GM19455 (cell line): ENCODE data around the gene KCNAB1.
"Not testable (repeated sequence)": the region's sequence is repeated elsewhere in the genome, so short reads cannot be mapped to it uniquely, and the experiment has no call there.

Source experiments
- ATAC-seq: cut with Tn5 transposase; IDR thresholded peaks from one replicate; pipeline ENCODE4 v1.9.1; 2021; ENCODE audit not compliant: unreplicated experiment

The KCNAB1 gene

DNA sequence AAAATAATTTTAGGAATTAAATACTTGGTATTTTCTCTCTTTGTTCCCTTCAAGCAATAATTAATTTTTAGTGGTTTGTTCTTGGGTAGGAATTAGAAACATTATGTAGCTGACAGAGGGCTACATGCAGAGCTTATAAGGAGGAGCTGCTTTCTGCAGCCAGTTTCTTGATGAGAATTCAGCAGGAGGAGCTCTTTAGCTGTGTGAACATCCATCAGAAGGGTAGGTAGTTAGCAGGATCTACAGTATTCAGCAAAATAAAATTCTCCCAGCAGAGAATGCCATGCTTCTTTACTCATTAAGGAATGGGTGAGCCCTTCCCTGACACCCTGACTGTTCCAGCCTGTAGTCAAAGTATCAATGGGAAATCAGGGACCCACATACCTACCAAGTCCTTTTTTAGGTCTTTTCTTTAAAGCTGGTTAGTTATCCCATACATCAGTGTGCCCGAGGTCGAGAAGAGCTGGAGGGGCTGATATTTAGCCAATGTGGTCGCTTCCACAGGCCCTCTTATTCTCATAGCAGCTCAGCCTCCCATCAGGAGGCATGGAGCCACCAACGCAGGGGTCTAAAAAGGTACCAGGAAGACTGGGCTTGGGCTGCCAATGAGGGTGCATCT is 54.0 kb downstream of the KCNAB1 start:
- no peak for ATAC-seq

DNA sequence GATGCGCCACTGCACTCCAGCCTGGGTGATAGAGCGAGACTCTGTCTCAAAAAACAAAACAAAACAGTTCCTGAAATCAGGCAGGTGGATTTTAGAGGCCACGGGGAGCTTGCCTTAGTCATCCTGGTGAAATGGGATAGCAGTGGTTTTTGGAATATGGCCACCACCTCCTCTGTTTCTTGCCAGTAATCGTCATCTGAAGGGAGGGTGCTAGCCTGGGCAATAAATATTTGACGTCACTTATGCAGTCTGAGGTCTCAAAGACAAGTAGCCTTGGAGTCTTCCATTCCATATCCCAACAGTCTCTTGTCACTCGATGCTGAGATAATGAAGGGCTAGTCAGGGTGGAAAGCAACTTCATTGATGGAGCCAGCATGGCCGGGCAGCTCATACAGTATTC is 55.2 kb downstream of the KCNAB1 start:
- ATAC-seq, result no peak

DNA sequence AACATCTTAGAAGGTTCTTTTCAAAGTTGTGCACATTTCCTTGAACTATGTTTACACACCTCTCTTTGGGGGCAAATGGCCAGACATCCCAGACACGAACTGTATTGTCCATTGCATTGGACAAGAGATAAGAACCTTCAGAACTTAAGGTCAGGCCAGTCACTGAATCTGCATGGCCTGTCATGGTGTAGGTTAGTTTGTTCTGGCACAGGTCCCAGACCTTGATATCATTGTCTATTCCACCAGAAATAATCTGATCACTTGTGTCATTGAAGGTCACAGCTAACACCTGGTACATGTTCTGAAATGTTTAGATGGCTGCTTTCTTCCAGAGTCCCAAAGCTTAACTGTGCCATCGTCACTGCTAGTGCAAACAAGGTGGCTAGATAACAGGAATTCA is 55.7 kb downstream of the KCNAB1 start:
- no peak for ATAC-seq

DNA sequence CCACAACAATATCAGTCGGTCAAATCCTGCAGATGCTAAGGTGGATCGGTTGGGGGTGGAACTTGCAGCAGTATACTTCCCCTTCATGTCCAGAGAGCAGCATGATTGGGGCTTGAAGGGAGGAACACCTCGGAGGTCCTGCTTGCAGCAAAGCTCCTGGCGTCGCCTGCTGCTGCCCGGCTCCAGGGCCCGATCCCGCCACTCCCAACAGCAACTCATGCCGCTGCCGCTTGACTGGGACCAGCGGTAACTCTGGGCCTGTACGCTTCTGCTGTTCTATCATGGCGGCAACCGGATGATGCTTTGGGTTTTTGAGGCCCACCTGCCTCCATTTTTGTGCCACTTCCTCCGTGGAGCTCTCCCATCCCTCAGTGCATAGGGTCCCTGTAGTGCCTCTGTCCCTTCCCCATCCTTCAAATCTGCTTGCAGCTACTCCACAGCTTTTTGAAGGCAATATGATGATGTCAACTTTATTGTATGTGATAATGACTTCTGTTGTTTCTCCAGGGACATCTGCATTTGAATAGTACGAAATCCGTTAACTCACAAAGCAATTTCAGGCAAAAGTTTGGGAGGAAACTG is 56.3 kb downstream of the KCNAB1 start:
- ATAC-seq, result no peak

DNA sequence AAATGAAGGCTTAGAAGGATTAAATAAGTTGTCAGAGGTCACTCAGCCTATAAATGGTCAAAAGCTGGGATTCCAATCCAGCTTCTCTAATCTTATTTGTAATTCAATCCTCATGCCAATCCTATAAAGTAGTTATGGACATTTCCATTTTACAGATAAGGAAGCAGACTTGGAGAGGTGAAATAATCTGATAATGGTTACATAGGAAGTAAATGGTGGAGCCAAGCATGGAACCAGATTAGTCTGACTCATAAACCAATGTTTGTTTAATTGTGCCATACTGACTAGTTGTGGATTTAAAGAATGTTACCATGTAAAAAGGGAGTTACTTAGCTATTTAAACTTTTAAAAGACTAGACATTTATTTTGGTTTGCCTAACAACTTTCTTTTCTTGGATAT is 59.7 kb downstream of the KCNAB1 start:
- ATAC-seq, result no peak

DNA sequence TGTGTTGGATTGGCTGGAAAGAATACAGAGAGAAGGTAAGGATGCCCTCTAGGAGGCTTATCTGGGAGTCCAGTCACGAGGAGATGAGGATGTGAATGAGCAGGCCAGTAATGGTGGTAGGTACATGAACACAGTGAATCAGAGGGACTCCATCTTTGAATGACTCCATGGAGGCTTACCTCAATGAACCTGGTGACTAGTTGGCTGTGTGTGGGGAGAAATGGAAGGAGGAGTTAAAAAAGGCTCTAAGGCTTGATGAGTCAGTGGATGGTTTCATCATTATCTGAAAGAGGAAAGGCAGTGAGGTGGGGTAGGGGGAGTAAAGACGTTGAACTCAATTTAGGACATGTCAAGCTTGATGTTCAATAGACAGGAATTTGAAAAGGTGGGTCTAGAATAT is 61.1 kb downstream of the KCNAB1 start:
- no peak for ATAC-seq

DNA sequence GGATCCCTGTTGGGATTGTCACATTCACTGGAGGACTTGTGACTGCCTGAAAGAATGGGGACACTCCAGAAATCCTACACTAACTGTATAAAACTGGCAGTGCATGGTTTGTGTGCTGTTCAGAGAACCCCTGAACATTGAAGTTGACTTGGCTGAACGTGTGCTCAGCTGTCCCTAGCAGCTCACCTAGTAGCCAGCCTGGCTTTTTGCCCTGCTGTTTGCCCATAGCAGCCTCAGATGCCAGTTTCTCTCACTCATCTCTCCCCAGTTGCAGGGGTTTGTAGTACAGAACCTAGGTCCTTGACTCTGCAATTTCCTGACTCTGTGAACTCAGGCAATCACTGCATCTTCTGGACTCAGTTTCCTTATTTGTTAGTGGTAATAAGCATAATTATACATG is 63.0 kb downstream of the KCNAB1 start:
- no peak for ATAC-seq

DNA sequence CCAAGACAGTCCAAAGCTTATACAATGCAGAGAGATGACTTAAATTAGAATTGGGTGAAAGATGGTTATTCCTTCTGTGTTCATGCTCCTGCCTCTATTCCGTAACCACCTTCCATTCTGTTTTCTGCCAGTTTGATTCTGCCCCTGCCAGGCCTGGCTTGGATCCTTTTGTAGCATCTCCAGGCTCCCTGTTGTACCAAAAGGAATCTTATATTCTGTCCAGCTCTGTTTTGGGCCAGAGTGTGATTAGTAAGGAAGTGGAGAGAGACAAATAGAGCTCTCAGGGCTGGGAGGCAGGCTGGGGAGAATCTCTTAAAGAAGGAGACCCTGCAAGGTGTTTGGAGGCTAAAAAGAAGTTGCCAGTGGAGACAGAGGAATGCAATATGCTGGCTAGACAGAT is 63.8 kb downstream of the KCNAB1 start:
- no peak for ATAC-seq

DNA sequence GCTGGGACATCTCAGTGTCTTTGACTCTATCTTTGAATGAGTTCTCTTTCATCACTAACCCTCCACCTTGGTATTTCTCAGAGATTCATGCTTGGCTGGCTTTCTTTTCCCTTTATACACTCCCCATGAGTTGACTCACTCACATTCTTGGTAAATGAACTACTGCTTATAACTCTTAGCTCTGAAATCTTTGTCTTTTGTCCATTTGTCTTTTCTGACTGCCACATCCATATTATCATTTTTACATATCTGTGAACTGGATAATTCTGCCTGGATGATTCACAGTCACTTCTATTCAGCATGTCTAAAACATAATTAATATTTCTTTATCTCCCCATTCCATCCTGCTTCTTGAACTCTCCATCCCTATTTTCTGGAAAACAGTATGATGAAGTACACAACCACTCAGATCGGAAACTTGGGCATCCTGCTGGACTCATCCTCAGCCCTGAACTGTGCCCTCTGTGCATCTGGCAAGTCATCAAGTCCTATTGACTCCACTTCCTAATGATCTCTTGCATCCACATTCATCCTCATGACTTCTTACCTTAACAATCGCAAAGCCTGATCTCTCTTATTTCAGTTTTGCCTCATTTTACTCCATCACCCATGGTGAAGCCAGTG is 66.9 kb downstream of the KCNAB1 start:
- no peak for ATAC-seq

DNA sequence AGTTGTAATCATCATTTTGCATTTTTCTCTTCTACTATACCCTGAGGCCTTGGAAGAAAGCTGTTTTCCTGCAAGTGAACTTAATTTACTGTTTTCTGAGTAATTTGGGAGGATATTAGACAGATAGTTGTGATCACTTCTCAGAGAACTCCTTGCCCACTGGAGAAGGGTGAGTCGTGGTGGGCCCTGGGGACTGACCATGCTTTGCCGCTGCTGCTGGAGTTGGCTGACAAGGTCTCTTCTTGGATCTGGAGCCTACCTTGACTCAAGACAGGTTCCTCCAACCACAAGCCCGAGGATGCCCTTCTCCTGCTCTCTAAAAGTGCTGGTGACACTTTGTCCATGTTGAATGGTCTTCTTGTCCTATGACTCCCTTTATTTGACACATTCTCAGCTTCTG is 68.4 kb downstream of the KCNAB1 start:
- ATAC-seq, result no peak

DNA sequence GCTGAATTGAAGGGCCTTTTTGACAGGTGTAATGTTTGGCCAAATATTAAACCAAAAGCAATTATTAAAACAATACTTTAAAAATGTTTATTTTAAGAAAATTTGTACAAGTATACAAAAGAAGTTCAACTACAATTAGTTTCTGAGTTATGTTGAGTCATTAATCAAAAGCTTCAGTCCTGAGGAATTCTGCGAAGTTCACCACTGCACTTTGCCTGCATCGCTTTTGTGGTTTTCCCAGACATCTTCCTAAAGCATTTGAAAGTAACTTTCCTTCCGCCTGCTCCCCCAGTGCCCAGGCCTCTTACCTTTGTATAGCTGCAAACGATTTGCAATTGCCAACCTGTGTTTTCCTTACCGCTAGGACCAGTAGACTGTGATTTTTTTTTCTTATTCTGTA is 69.5 kb downstream of the KCNAB1 start:
- ATAC-seq, result no peak

DNA sequence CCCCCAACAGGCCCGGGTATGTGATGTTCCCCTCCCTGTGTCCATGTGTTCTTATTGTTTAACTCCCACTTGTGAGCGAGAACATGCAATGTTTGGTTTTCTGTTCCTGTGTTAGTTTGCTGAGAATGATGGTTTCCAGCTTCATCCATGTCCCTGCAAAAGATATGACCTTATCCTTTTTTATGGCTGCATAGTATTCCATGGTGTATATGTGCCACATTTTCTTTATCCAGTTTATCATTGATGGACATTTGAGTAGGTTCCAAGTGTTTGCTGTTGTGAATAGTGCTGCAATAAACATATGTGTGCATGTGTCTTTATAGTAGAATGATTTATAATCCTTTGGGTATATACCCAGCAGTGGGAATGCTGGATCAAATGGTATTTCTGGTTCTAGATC is 74.6 kb downstream of the KCNAB1 start:
- ATAC-seq, result not testable (repeated sequence)

DNA sequence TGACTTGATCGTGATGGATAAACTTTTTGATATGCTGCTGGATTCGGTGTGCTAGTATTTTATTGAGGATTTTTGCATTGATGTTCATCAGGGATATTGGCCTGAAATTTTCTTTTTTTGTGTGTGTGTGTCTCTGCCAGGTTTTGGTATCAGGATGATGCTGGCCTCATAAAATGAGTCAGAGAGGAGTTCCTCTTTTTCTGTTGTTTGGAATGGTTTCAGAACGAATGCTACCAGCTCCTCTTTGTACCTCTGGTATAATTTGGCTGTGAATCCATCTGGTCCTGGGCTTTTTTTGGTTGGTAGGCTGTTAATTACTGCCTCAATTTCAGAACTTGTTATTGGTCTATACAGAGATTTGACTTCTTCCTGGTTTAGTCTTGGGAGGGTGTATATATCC is 76.8 kb downstream of the KCNAB1 start:
- ATAC-seq, result not testable (repeated sequence)

DNA sequence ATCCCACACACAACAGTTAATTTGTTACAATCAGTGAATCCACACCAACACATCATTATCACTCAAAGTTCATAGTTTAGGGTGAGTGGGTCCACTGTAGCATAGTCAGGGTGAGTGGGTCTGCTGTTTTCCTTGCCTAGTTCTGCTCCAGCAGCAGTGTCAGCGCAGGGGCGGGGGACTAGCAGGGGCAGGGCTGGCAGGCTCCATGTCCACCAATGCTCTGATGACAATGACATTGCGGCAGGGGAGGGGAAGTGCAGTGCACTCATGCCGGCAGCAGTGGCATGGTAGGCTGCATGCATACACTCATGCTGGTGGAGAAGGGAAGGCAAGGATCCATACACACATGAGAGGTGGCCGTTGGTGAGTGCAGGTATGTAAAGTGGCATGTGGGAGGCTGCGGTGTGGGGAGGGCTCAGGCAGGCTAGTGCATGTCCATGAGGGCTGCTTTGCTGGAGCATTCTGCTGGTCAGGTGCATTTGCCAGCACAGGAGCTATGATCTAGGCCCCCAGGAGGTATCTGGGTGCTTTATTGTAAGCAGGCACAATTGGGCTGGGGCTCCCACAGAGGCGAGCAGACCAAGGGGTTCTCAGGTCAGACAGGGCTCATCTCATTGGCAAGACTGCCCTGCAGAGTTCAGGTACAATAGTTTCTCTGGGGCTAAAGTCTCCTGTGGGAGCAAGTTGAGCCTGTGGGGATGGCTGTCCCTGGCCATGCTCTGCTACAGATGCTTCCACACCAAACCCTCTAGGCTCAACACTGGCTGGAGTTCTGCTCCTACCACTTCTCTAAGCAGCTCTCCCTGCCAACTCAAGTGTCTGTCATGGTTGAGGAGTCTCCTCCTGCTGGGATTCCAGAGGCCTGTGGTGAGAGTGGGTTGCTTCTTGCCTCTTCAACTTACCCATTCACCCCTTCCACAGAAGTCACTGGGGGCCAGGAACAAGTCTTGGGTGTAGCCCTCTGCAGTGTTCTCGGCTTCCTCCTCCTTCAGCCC is 81.3 kb downstream of the KCNAB1 start:
- no peak for ATAC-seq

DNA sequence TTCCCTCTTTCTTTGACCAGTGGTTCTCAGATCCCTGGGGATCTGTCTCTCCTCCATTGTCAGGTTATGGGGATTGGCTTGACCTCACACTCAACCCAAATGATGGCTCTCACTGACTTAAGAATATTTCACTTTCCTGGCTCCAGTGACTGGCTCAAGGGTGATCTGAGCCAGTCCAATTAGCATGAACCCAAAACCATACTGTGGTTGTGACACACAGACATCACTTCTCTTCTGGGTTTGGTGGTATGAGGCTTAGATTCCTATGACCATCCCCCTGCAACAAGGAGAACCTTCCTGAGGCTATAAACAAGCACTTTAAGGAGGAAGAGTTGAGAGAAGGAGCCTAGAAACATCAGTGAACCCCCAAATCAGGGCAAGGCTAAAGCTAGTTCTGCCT is 85.8 kb downstream of the KCNAB1 start:
- no peak for ATAC-seq

DNA sequence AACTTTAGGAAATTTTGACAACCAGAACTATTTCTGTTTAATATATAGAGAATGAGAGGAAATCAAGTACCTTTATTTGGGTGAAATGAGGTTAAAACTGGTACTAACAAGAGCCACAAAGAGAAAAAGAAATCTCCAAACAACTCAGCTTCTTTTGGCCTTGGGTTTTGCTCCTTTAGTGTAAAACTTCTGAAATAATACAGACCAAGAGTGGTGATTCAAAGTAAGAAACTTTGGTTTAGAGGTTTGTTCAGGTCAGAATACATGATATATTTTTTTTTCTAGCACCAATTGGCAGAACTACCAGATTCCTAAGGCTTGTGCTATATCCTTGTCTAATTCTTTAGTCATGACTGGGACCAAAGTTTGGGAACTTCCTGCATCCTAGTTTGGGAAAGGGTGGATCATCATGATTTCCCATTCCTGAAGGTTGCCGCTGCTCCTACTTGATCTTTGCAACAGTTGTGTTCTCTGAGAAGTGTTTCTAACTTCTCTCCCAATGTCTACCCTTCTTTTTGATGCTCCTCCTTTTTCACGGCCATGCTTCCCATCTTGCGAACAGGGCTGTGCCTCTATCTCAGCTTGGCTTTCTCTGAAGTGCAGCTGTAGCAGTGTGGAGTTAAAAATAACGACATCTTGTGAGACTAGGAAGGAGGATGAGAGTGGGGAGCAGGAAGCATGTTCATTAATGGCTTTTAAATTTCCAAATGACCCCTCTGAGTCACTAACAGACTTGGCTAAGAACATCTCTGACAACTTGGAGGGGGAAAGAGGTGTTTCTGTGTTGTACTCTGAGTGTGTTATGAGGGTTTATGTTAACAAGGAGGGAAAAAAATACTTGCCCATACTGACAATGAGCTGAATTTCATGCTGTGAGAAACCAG is 87.7 kb downstream of the KCNAB1 start:
- no peak for ATAC-seq

DNA sequence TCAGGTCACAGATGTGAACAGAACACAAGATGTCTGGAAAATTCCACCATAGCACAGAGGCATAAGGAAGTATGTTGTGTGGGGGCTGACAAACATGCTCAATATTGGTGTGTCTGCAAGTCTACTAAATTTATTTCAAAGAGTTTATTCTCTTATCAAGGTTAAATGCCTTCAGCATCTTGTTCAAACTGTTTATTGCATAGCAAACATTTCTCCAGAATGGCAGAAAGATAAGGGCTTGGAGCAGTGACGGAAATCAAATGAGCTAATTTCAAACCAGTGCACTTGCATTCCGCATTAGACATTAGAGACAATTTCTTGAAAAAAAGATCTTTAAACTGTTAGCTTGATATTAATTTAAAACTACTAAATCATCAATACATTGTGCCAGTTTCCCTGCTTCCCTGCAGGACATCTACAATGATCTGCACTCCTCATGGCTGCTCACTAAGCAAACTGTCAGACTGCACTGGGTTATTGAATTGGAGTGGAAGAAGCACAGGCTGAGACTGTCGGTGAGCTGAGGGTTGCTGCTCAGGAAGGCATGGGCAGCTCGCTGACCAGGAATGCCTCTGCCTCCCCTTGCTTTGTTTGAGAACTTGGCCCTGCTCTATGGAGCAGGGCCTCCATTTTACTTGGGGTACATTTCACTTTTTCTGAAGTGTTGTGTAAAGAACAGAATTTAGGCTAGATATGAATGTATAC is 89.4 kb downstream of the KCNAB1 start:
- ATAC-seq, result no peak

DNA sequence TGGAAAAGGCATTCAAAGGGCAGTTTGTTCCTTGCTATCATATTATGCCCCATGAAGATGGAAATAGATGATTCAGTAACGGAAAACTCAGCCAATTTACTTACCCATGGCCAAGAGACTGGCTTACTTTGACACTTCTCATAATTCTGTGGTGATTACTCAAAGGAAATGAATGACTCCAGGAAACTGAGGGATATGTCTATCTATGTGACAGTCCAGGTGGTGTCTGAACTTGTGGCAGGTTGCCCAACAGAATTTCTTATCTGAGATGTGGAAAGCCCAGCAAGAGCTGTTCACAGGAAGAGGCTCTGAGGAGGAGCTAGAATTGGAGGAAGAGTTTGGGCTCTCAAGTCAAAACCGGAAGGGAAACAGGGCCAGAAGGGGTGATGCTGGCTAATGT is 91.2 kb downstream of the KCNAB1 start:
- no peak for ATAC-seq

DNA sequence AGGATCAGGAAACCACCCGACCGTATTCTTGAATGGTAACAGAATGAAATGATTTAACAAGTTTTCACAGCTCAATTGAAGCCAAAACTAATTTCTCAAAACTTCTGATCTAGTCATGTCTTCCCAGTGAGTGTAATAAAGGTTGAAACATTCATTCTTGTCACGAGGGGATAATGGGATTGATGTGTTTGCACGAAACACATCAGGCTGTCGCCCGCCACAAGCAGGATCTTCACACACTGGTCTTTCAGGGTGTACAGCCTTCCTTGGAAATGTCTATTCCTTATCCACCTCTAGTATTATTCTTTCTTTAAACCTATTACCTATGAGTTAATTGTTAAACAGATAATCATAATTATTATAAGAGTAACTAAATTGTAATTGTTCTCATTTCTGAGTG is 94.3 kb downstream of the KCNAB1 start:
- no peak for ATAC-seq

DNA sequence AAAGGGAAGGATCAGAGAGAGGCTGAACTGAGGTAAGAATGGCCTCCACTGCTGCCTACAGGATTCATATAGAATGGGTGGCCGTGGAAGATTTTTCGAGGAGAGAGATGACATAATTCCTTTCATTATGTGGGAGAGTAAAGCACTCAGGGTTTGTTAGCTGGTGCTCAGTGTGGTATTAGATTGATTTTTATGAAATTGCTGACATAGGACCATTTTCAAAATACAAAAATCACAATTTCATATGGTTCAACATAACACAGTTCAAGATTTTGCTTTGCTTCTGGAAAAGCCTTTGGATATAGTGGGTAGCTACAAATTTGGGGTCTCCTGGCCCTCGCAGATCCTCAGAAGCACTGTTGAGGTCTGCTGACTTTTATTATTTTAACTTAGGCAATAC is 95.4 kb downstream of the KCNAB1 start:
- no peak for ATAC-seq
